KOPT-K1 (cell line): ENCODE measurements around the gene COL15A1.
"Not testable (repeated sequence)": the region's sequence is repeated elsewhere in the genome, so short reads cannot be mapped to it uniquely, and the experiment has no call there.

Source experiments
- H3K27ac ChIP-seq: fragments of 200-600 bp; sonication (generic); 2 replicates; pipeline ENCODE4 v1.5.1; 2016; ENCODE audit warnings: antibody characterized with exemption, mild to moderate bottlenecking, low read depth, low read length; ENCODE audit not compliant: poor library complexity, severe bottlenecking
- H3K36me3 ChIP-seq: fragments of 200-600 bp; sonication (generic); 2 replicates; pipeline ENCODE4 v1.5.1; 2017; ENCODE audit warnings: antibody characterized with exemption, mild to moderate bottlenecking, low read length, moderate library complexity; ENCODE audit not compliant: insufficient read depth
- H3K9me3 ChIP-seq: fragments of 200-600 bp; sonication (generic); 2 replicates; pipeline ENCODE4 v1.5.1; 2017; ENCODE audit warnings: antibody characterized with exemption, low read length, mild to moderate bottlenecking; ENCODE audit not compliant: insufficient read depth, poor library complexity, severe bottlenecking

COL15A1 gene

DNA sequence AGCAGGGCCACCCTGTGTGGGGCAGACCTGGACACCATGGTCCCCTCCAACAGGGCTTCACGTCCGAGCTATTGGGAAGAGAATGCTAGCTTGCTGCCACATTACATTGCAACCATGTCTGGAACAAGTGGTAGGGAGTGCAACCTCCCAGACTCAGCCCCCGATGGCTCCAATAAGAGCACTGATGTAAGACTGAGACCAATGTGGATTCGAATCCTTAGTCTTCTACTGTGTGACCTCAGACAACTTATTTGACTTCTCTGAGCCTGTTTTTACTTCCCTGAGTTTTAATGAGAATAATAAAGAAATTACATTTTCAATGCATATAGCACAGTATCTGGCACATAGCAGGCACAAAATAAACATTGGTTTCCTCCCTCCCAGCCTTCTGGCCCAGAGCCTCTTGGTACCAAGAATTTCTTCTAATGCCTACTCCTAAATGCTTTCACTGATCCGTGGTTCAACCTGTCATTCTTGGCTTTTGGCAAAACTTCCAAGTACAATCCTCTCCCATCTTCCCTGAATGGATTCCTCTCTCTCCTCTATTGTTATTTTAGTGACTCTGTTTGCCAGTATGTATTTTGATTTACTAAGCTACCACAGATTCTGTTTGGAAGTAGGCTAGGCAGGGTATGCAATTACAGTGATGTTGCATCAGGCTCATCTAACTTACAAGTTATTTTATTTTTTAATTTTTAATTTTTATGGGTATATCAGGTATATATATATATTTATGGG, 34.6 kb upstream of the COL15A1 start:
- Histone ChIP-seq H3K27ac (no peak overlapping the region), H3K36me3 (no peaks in the 10 kb centered on the region), H3K9me3 (no peaks in the 10 kb centered on the region)

DNA sequence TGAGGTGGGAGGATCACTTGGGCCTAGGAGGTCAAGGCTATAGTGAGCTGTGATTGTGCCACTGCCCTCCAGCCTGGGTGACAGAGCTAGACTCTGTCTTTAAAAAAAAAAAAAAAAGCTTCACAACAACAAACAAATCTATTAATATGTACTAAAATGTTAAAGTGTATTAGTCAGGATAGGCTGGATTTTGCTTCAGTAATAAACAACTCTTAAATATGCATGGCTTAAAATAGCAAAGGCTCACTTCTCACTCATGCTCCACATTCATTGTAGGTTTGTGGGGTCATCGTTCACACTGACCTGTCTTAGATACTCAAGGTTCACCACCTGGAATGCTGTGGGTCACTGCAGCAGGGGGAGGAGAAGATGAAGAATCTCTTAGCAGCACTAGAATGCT, 33.8 kb upstream of the COL15A1 start:
- no peaks in the 10 kb centered on the region for H3K9me3 ChIP-seq
- H3K36me3 ChIP-seq: no peaks in the 10 kb centered on the region
- H3K27ac ChIP-seq: no peak overlapping the region

DNA sequence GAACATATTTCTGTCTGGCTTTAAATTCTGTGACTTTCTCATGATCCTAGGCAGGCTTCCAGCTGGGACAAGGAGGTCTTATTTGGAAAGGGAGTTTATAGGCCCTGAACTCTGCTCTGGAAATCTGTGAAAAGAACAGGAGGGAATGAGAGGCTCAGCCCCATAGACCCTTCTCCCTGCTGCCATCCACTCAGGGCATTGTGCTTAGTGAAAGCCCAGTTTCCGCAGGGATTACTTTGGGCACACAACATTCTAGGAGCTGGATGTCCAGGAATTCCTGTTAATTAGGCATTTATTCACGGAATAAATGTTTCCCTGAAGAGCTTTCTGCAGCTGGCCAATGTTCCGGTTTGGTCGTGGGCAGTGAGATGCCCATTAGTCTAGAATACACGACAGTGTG, 32.7 kb upstream of the COL15A1 start:
- Histone ChIP-seq H3K27ac (no peak overlapping the region), H3K9me3 (no peaks in the 10 kb centered on the region), H3K36me3 (no peaks in the 10 kb centered on the region)

DNA sequence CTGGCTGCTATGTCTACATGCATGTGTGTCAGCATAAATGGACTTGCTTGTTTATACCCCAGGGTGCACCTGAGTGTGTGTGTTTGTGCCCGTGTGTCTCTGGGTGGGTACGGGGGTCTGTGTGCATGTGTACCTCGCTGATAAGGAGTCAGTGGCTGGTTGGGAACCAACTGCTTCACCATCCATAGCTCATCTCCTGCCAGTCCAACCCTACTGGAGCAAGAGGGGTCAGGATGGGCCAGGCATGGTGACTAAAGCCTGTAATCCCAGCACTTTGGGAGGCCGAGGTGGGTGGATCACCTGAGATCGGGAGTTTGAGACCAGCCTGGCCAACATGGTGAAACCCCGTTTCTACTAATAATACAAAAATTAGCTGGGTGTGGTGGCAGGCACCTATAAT, 32.0 kb upstream of the COL15A1 start:
- not testable (repeated sequence) for H3K36me3 ChIP-seq, H3K9me3 ChIP-seq, H3K27ac ChIP-seq

DNA sequence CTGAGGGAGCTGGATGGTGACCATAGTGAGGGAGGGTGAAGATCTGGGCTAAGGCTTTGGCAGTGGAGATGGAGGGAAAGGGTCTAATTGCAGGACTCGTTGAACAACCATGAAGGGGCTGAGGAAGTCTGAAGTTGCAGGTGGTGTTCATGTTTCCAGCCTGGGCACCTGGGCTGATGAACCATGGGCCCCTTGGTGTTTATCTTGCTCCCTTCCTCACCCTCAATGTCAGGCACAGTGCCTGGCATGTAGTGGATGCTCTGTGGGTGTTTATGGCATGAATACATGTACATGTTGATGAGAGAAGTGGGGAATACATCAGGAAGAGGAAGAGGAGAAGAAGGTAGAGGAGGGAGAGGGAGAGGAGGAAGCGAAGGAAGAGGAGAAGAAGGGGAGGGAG, 31.3 kb upstream of the COL15A1 start:
- Histone ChIP-seq H3K9me3 (no peaks in the 10 kb centered on the region), H3K27ac (no peak overlapping the region), H3K36me3 (no peaks in the 10 kb centered on the region)

DNA sequence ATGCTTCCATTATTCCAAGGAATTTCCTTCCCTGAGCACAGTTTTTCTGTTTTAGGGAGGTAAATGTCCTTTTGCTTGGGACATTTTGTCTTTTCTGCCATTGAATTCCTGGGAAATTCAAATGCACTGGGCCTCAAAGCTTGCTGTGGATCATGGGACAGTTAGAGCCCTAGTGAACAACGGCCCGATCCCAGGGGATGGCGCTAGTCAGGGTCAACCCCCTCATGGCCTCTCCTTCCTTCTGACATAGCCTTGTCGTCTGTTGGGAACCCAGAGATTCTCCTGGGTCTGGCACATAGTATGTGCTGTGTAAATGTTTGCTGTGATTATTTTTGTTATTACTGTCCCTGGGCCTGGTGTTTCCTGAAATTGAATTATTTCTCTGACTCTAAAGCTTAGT, 30.7 kb upstream of the COL15A1 start:
- H3K36me3 ChIP-seq: no peaks in the 10 kb centered on the region
- no peaks in the 10 kb centered on the region for H3K9me3 ChIP-seq
- no peak overlapping the region for H3K27ac ChIP-seq

DNA sequence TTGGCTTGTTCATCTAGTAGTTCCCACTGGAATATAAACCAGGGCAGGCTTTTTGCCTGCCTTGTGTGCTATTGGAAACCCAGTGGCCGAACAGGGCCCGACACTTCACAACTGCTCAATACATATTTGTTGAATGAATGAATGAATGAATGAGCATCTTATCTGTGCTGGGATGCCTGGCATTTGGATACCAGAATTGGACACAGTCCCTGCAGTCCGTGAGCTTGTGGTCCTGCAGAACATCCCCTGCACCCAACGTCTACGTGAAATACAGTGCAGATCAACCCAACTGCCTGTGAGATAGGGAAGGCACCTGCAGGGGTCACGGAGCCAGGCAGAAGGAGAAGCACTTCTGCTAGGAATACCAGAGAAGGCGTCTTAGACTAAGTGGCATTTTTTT, 30.0 kb upstream of the COL15A1 start:
- no peak overlapping the region for H3K27ac ChIP-seq
- H3K9me3 ChIP-seq: no peaks in the 10 kb centered on the region
- no peaks in the 10 kb centered on the region for H3K36me3 ChIP-seq

DNA sequence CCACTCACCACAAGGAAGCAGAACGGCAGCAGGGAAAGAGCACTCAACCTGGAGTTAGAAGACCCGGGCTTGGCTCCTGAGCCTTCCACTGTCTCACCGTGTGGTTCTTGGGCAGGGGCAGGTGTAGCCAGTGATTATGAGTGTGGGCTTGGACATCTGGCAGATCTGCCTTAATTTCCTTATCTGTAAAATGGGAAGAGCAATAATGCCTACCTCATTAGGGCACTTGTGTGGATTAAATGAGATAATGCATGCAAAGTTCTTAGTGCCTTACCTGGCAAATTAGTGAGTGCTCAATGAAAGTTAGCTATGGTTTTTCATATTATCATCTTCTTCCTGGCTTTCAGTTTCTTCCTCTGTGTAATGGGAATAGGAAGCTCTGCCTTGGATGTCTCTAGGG, 28.1 kb upstream of the COL15A1 start:
- H3K9me3 ChIP-seq: no peaks in the 10 kb centered on the region
- no peaks in the 10 kb centered on the region for H3K36me3 ChIP-seq
- no peak overlapping the region for H3K27ac ChIP-seq

DNA sequence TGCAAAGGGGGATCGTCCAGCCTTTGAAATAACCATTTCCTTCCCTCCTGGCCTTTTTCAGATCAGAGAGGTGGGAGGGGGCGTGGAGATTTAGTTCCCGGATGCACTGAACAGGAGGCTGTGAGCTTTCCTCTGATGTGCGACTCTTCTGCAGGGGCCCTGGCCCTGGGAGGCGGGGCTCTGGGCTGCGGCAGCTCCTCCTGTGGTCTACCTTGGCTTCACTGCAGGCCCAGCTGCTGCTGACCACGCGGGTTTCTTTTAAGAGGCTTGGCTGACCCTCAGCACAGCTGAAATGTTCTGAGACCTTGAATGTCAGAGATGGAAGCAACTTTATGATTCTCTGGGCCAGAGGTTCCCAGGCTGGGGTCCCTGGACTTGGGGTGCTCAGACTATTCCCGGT, 27.0 kb upstream of the COL15A1 start:
- no peak overlapping the region for H3K27ac ChIP-seq

DNA sequence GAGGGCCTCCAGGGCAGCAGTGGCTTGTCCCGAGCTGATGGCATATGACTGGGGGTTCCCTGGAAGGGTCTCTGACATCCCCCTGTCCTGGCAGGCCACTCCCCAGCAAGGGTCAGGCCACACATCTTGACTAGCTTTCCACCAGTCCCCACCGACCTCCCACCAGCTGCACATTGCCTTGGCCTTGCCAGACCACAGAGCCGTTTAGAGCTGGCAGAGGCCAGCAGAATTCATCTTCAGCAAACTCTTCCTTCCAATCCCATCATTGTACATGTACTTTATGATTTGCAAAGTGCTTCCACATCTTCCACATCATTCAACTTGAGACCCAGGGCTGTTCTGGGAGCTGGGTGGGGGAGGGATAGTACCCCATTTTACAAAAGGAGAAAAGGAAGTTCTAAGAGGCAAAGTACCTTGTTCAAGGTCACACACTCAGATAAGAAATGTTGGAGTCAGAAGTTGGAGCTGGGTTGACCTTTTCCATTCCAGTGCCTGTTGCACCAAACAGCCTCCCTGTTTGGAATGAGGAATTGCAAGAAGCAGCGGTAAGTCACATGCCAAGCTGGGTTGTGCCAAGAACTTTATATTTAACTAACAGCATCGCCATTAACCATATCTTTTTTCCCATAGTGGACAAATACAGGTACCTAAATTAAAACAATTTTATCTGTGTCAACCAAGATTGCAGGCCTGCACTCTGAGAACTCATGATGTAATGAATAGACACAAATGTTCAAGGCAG, 25.8 kb upstream of the COL15A1 start:
- H3K27ac ChIP-seq: no peak overlapping the region
- H3K36me3 ChIP-seq: no peaks in the 10 kb centered on the region
- H3K9me3 ChIP-seq: no peaks in the 10 kb centered on the region

More for the DNA sequence above, 27.0 kb upstream of the COL15A1 start:
- Histone ChIP-seq H3K9me3 (no peaks in the 10 kb centered on the region), H3K36me3 (no peaks in the 10 kb centered on the region)

DNA sequence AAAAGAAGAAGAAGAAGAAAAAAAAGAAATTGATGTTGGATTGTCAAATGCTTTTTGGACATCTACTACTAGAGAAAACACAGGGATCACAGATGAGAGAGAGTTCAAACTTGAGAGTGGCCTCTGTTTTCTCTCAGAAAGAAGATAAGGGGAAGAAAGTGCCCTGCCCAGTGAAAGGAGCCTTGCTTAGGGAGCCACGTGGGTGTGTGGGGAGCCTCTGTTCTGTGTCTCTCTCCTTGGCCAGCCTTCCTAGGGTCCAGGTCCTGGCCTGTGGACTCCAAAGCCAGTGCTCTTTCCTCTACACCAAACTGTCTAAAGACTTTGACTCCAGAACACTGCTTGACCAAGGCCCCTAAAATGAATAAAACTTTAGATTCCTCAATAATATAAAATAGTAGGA, 22.0 kb upstream of the COL15A1 start:
- no peaks in the 10 kb centered on the region for H3K9me3 ChIP-seq
- no peak overlapping the region for H3K27ac ChIP-seq
- H3K36me3 ChIP-seq: no peaks in the 10 kb centered on the region

DNA sequence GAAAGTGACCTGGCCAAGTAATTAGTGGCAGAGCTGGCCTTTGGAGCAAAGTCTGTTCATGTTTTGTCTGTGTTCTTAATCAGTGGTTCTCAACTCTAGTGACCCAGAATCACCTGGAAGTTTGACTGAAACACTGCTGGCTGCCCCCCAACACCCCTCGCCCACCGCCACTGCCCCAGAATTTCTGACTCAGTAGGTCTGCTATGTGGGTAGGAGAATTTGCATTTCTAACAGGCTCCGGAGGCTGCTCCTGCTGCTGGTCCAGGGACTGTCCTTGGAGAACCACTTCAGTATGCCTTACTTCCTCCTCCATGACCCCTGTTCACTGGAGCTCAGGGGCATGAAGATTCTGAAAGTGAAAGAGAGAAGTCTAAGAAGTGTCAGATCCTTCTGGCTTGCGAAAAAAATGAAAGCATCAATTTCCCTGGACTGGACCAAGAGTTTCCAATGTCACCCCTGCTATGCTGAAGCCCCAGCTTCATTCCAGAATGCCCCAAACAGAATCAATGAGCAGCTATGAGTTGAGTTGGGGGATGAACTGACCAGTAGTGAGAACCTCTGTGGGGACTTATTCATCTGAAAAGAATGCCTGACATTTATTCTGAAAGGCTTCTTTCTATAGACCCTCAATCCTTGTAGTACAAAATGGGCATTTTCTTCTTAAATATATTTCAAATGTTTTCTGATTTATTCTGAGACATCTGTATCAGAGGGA, 20.8 kb upstream of the COL15A1 start:
- no peak overlapping the region for H3K27ac ChIP-seq
- H3K9me3 ChIP-seq: no peaks in the 10 kb centered on the region
- no peaks in the 10 kb centered on the region for H3K36me3 ChIP-seq

DNA sequence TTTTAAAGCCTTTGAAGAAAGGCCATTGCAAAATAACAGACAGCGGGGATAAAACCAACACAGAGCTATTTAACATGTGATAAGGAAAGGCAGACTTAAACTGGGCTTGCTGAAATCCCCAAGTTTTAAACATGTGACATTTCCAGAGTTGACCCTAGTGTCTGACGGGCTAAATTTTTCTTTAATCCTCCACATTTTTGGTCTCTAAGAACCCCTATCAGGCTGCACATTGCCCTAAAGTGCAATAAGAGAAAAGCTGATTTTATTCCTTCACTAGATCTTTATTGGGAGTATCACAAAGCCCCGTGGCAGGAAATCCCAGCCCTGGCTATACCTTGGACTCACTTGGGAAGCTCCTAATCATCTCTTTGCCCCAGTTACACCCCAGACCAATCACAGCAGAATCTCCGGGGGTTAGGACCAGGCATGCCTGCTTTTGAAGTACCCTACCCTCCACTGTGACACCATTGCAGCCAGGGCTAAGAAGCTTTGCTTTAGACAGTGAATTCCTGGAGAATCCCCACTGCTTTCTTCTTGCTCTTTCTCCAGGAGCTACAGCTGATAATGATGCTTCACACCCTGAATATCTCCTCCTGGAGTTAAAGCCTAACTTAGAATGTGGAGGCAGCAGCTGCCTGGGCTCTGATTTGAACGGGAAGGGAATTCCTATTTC, 20.1 kb upstream of the COL15A1 start:
- no peak overlapping the region for H3K27ac ChIP-seq
- H3K36me3 ChIP-seq: no peaks in the 10 kb centered on the region
- H3K9me3 ChIP-seq: no peaks in the 10 kb centered on the region

DNA sequence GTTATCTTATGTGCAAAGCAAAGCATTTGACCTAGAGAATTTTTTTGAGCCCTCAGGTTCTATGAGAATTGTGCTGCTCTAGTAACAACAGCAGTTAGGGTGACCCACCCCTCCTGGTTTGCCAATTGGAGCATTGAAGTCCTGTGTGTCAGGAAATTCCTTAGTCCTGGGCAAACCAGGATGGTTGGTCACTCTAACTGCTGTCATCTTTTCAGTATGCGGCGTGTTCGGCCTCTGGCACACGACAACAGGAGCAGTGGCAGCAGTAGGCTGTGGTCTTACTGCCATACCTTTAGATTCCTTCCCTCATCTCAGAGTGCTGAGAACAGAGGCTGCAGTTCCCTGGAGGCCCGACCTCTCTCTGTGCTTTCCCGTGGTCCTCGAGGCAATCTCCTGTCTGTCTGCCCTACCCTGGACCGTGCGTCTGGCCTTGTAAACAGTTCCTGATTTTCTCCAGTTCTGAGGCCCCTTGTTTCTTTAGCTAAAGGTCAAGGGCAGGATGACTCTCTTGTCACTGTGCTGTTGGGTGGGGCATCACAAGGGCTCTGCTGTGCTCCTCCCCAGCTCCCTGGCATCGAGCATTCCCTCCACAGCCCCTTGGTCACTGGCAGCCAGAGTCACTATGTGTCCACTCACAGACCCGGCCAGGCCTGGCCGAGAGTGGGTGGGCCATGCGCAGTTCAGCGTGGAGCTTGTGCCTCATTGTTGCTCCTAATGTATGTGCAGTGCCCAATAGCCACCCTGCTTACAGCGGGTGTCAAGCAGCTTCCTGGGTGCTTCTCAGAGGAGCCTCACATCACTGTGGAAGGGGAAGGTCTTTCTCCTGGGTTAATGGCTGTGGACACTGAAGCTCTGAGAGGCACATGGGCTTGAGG, 18.5 kb upstream of the COL15A1 start:
- Histone ChIP-seq H3K9me3 (no peaks in the 10 kb centered on the region), H3K36me3 (no peaks in the 10 kb centered on the region), H3K27ac (no peak overlapping the region)
